Measurements from ENCODE around the gene CUL3.

GRCh38 chr2:224552771-224553170 lies 32.4 kb downstream of the CUL3 start:
- TF ChIP-seq POLR2A (IDR thresholded peaks at IDR 0.05): no peak
- TF ChIP-seq, protein P1, sequence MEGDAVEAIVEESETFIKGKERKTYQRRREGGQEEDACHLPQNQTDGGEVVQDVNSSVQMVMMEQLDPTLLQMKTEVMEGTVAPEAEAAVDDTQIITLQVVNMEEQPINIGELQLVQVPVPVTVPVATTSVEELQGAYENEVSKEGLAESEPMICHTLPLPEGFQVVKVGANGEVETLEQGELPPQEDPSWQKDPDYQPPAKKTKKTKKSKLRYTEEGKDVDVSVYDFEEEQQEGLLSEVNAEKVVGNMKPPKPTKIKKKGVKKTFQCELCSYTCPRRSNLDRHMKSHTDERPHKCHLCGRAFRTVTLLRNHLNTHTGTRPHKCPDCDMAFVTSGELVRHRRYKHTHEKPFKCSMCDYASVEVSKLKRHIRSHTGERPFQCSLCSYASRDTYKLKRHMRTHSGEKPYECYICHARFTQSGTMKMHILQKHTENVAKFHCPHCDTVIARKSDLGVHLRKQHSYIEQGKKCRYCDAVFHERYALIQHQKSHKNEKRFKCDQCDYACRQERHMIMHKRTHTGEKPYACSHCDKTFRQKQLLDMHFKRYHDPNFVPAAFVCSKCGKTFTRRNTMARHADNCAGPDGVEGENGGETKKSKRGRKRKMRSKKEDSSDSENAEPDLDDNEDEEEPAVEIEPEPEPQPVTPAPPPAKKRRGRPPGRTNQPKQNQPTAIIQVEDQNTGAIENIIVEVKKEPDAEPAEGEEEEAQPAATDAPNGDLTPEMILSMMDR (IDR thresholded peaks at IDR 0.05): no peak

Data from stomach (tissue), 4 donors.